B cell (primary cell): ENCODE results near the gene DRAP1. TPM values are rescaled to one million over a fixed set of nuclear protein-coding genes. Genes with fewer than 3 reads are reported as not detected.

Experiments used
- ATAC-seq: fragments of 200-7000 bp; cut with Tn5 transposase; one replicate; pipeline ENCODE4 v1.10.0; 2021; ENCODE audit warnings: low read depth, mild to moderate bottlenecking, moderate number of reproducible peaks, moderate library complexity
- CTCF ChIA-PET: fragments of 350-600 bp; sonication (Branson Sonifier 250); formaldehyde crosslinking; loops from one replicate; lab custom pipeline; 2021; ENCODE audit warnings: antibody characterized with exemption, inconsistent platforms; lab: Charles Lee
- POLR2A ChIA-PET: fragments of 350-600 bp; sonication (Branson Sonifier 250); formaldehyde crosslinking; loops from one replicate; lab custom pipeline; 2021; ENCODE audit warnings: antibody characterized with exemption; lab: Charles Lee
- DNase-seq: peaks from one replicate; pipeline ENCODE4 v3.0.0; 2013
- H2AFZ ChIP-seq: 2 replicates; pipeline ENCODE4 v1.6.1; 2012; ENCODE audit warnings: mild to moderate bottlenecking, low read depth, low read length; ENCODE audit not compliant: insufficient read depth, poor library complexity, severe bottlenecking
- H3K27ac ChIP-seq, 2 donors: 1 replicate in 1 of 2; 2 replicates in 1 of 2; pipeline ENCODE4 v1.5.1; 2012 to 2013; ENCODE audit warnings: low read length in 2 of 2, mild to moderate bottlenecking in 2 of 2, moderate library complexity in 1 of 2
- H3K27me3 ChIP-seq, 4 experiments: fragments of 200-600 bp in 1 of 4; sonication (generic) in 1 of 4; replicated peaks in 1 of 4; 1 replicate in 2 of 4; 2 replicates in 2 of 4; pipeline versions ENCODE4 v1.6.1 to v1.7.0; 2013 to 2016; ENCODE audit warnings: low read length in 3 of 4, mild to moderate bottlenecking in 2 of 4, mixed read lengths in 1 of 4, moderate library complexity in 1 of 4; ENCODE audit not compliant: insufficient read depth in 4 of 4, control insufficient read depth in 3 of 4; ENCODE audit errors: control extremely low read depth in 1 of 4
- H3K36me3 ChIP-seq, 2 experiments: replicated peaks in 1 of 2; 1 replicate in 1 of 2; 2 replicates in 1 of 2; pipeline versions ENCODE4 v1.6.1 to v1.7.1; 2013; ENCODE audit warnings: low read length in 1 of 2; ENCODE audit not compliant: insufficient read depth in 2 of 2, control insufficient read depth in 1 of 2; ENCODE audit errors: control extremely low read depth in 1 of 2, extremely low read depth in 1 of 2
- H3K4me1 ChIP-seq, 2 donors: fragments of 200-600 bp in 1 of 2; sonication (generic) in 1 of 2; 1 replicate in 1 of 2; 2 replicates in 1 of 2; pipeline versions ENCODE4 v1.5.1 to v1.6.1; 2013 to 2017; ENCODE audit warnings: low read length in 2 of 2; ENCODE audit not compliant: control insufficient read depth in 2 of 2, insufficient read depth in 2 of 2
- H3K4me2 ChIP-seq: replicated peaks from 2 replicates; pipeline ENCODE3; 2012; ENCODE audit warnings: mild to moderate bottlenecking, low read depth, low read length; ENCODE audit not compliant: poor library complexity, severe bottlenecking
- H3K4me3 ChIP-seq, 5 experiments: fragments of 200-600 bp in 1 of 5; sonication (generic) in 1 of 5; 1 replicate in 3 of 5; 2 replicates in 2 of 5; pipeline versions ENCODE4 v1.5.1 to v1.7.0; 2011 to 2016; ENCODE audit warnings: low read length in 4 of 5, mild to moderate bottlenecking in 4 of 5, low read depth in 2 of 5, control low read depth in 1 of 5, moderate library complexity in 1 of 5; ENCODE audit not compliant: insufficient read depth in 1 of 5; ENCODE audit errors: control extremely low read depth in 1 of 5, extremely low read depth in 1 of 5
- H3K79me2 ChIP-seq: fragments of 200-600 bp; sonication (generic); one replicate; pipeline ENCODE4 v1.6.0; 2016; ENCODE audit warnings: low read length; ENCODE audit not compliant: control insufficient read depth, insufficient read depth
- H3K9ac ChIP-seq: fragments of 200-600 bp; sonication (generic); 2 replicates; pipeline ENCODE4 v1.6.1; 2017; ENCODE audit warnings: mild to moderate bottlenecking, low read length, moderate library complexity
- H3K9me3 ChIP-seq, 3 donors: one replicate each; pipeline versions ENCODE4 v1.6.1 to v1.7.1; 2013; ENCODE audit warnings: low read length in 2 of 3; ENCODE audit not compliant: control insufficient read depth in 2 of 3, insufficient read depth in 1 of 3; ENCODE audit errors: control extremely low read depth in 1 of 3
- H4K20me1 ChIP-seq: 2 replicates; pipeline ENCODE4 v1.6.0; 2012; ENCODE audit warnings: mild to moderate bottlenecking, low read length; ENCODE audit not compliant: insufficient read depth, control insufficient read depth, poor library complexity, severe bottlenecking
- H3K27ac Mint-ChIP-seq: one replicate; pipeline ENCODE4 v1.8.0; 2021; ENCODE audit warnings: mixed read lengths
- H3K27me3 Mint-ChIP-seq: one replicate; pipeline ENCODE4 v1.8.0; 2021; ENCODE audit warnings: mixed read lengths
- H3K4me1 Mint-ChIP-seq: one replicate; pipeline ENCODE4 v1.8.0; 2021; ENCODE audit warnings: mixed read lengths
- H3K4me3 Mint-ChIP-seq: one replicate; pipeline ENCODE4 v1.8.0; 2021; ENCODE audit warnings: mixed read lengths
- H3K9me3 Mint-ChIP-seq: one replicate; pipeline ENCODE4 v1.8.0; 2022; ENCODE audit warnings: mixed read lengths; ENCODE audit not compliant: insufficient read depth
- EZH2 ChIP-seq: IDR thresholded peaks from 2 replicates; pipeline ENCODE4 v1.6.1; 2012; ENCODE audit warnings: borderline replicate concordance, low read depth, mild to moderate bottlenecking, moderate library complexity, low read length; ENCODE audit not compliant: insufficient read depth, poor library complexity, severe bottlenecking
- WGBS: methylation state at CpG from one replicate; pipeline ENCODE4 v1.1.5; 2013; ENCODE audit warnings: missing lambda C conversion rate; ENCODE audit not compliant: insufficient coverage; 5-methylcytosine and 5-hydroxymethylcytosine counted together
- intact Hi-C: fragments of 100-400 bp; cut with micrococcal nuclease; formaldehyde crosslinking; loops from one replicate; pipeline ENCODE4 v1.10.0; 2022
- polyA plus RNA-seq: library from polyadenylated mRNA; depleted of rRNA; stranded (reverse); fragments of >200 nt; gene quantifications from 2 replicates; pipeline ENCODE4 v1.2.3, GENCODE V29; 2012
- total RNA-seq, 2 donors: library from RNA; stranded (reverse); fragments of 120-200 nt in 1 of 2; gene quantifications; 1 replicate in 1 of 2; 2 replicates in 1 of 2; pipeline versions ENCODE4 v1.2.3 to v1.2.4, GENCODE V29; 2013 to 2022
- TF ChIP-seq, protein P1 (sequence below): fragments of 200-600 bp; IDR thresholded peaks from one replicate; pipeline ENCODE4 v1.8.0; 2022; ENCODE audit warnings: antibody characterized with exemption, mild to moderate bottlenecking

The DRAP1 gene
- total and polyA plus RNA-seq, 2 donors (not counting 1 experiment from before 2014, with no cell fraction given) = 71.7 to 83.9 TPM

DNA sequence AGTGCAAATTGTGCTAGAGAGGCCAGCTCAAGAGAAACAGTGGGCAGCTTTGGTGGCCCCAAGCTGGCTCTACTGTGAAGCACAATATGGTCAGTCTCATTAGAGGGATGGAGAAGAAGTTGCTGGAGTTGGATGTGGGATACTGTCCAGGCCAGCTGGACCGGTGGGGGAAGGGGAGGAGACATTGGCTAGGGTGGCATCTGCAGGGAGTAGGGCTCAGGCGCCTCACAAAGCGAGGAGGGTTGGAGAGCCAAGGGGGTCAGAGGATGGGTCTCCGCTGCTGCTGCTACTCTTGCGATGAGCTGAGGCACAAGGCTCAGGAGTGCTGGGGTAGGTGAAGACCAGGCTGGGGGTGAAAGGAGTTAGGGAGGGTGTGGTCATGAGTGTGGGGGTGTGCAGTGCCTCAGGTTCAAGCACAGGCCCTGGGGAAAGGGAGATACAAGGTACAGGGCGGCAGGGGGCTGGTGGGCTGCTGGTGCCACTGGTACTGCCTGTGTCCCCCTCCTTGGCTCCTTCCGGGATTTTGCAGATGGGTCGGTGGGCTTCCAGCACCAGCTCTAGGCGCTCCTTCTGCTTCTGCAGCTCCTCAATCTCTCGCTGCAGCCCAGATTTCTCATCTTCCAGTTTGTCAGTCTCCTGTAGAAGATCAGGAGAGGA, 26.4 kb upstream of the DRAP1 start:
- ATAC-seq (no peak), DNase-seq (peak; percentile 28)
- Histone ChIP-seq H3K9ac (peak overlapping the region; percentile 54), H3K27ac (peak overlapping the region in 1 of 2 donors; percentile 85), H3K79me2 (peaks cover 21% of the 10 kb centered on the region), H2AFZ (no peak overlapping the region), H3K9me3 (no peaks in the 10 kb centered on the region), H3K27me3 (no peaks in the 10 kb centered on the region), H3K4me3 (peak overlapping the region in 1 of 5 experiments; percentile 49), H3K4me2 (peak overlapping the region; percentile 99), H3K36me3 (no peaks in the 10 kb centered on the region), H4K20me1 (peaks cover 21% of the 10 kb centered on the region), H3K4me1 (peaks cover 47 to 56% of the 10 kb centered on the region in 2 donors)
- Mint-ChIP-seq H3K4me1 (peaks cover 51% of the 10 kb centered on the region), H3K9me3 (no peaks in the 10 kb centered on the region), H3K27ac (peak overlapping the region; percentile 98), H3K27me3 (no peaks in the 10 kb centered on the region), H3K4me3 (peak overlapping the region; percentile 98)
- ChIA-PET POLR2A (interaction anchor here (0.7 to 6.2 kb wide), 5 partner anchors 25 to 1623 kb away, joined by 3 to 65 read pairs (median 4); partner anchors contain the start of genes C11orf68, CFL1 and MUS81), CTCF (interaction anchor here (0.8 to 15.5 kb wide), 3 partner anchors 8 to 38 kb away, joined by 4 to 244 read pairs (median 44); partner anchors contain the start of genes CFL1 and MUS81)
- intact Hi-C loops = no loop called here
- 68% methylated on average over 9 of the region's 10 CpGs for WGBS
- no peak for TF ChIP-seq EZH2
- TF ChIP-seq, protein P1, sequence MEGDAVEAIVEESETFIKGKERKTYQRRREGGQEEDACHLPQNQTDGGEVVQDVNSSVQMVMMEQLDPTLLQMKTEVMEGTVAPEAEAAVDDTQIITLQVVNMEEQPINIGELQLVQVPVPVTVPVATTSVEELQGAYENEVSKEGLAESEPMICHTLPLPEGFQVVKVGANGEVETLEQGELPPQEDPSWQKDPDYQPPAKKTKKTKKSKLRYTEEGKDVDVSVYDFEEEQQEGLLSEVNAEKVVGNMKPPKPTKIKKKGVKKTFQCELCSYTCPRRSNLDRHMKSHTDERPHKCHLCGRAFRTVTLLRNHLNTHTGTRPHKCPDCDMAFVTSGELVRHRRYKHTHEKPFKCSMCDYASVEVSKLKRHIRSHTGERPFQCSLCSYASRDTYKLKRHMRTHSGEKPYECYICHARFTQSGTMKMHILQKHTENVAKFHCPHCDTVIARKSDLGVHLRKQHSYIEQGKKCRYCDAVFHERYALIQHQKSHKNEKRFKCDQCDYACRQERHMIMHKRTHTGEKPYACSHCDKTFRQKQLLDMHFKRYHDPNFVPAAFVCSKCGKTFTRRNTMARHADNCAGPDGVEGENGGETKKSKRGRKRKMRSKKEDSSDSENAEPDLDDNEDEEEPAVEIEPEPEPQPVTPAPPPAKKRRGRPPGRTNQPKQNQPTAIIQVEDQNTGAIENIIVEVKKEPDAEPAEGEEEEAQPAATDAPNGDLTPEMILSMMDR = no peak
